OCI-LY3 (cell line): ENCODE results near the gene UBE2G2.

Source experiments
- EZH2phosphoT487 ChIP-seq: fragments of 200-600 bp; shearing (Covaris generic); IDR thresholded peaks from 2 replicates; pipeline ENCODE4 v1.6.1; 2018; ENCODE audit warnings: antibody characterized with exemption, mixed run types, low read depth
- TF ChIP-seq, protein P1 (sequence below): fragments of 200-600, 300-600 bp; sonication (generic); IDR thresholded peaks from 2 replicates; pipeline ENCODE4 v1.5.1; 2014; ENCODE audit warnings: antibody characterized with exemption, low read length, low read depth

DNA sequence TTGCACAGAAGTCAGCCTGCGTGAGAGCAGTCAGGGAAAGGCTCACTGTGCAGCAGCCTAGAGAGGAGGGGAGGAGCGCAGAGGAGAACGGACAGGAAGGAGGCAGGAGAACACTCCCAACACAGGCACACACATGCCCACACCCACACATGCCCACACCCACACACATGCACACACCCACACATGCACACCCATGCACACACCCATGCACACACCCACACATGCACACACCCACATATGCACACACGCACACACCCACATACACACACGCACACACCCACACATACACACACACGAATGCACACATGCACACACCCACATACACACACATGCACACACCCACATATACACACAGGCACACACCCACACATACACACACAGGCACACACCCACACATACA, 9.2 kb upstream of the UBE2G2 start:
- TF ChIP-seq EZH2phosphoT487 = no peak
- TF ChIP-seq, protein P1, sequence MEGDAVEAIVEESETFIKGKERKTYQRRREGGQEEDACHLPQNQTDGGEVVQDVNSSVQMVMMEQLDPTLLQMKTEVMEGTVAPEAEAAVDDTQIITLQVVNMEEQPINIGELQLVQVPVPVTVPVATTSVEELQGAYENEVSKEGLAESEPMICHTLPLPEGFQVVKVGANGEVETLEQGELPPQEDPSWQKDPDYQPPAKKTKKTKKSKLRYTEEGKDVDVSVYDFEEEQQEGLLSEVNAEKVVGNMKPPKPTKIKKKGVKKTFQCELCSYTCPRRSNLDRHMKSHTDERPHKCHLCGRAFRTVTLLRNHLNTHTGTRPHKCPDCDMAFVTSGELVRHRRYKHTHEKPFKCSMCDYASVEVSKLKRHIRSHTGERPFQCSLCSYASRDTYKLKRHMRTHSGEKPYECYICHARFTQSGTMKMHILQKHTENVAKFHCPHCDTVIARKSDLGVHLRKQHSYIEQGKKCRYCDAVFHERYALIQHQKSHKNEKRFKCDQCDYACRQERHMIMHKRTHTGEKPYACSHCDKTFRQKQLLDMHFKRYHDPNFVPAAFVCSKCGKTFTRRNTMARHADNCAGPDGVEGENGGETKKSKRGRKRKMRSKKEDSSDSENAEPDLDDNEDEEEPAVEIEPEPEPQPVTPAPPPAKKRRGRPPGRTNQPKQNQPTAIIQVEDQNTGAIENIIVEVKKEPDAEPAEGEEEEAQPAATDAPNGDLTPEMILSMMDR = no peak
